Midbrain (tissue), 1 donor: Measurements from ENCODE around the gene ZFP3.
"Not testable (repeated sequence)": the region's sequence is repeated elsewhere in the genome, so short reads cannot be mapped to it uniquely, and the experiment has no call there.

ENCODE experiments used
- DNase-seq: peaks from one replicate; lab custom pipeline; 2025; lab: John Stamatoyannopoulos, UW

ZFP3 gene

DNA sequence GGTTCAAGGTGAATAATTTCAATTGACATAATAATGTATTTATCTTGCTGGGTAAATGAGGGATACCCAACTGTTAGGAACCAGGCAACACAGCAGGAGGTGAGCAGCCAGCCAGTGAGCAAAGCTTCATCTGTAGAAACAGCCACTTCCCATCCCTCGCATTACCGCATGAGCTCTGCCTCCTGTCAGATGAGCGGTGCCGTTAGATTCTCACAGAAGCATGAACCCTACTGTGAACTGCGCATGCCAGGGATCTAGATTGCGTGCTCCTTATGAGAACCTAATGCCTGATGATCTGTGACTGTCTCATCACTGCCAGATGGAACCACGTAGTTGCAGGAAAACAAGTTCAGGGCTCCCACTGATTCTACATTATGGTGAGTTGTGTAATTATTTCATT lies 46.6 kb downstream of the ZFP3 start:
- not testable (repeated sequence) for DNase-seq

DNA sequence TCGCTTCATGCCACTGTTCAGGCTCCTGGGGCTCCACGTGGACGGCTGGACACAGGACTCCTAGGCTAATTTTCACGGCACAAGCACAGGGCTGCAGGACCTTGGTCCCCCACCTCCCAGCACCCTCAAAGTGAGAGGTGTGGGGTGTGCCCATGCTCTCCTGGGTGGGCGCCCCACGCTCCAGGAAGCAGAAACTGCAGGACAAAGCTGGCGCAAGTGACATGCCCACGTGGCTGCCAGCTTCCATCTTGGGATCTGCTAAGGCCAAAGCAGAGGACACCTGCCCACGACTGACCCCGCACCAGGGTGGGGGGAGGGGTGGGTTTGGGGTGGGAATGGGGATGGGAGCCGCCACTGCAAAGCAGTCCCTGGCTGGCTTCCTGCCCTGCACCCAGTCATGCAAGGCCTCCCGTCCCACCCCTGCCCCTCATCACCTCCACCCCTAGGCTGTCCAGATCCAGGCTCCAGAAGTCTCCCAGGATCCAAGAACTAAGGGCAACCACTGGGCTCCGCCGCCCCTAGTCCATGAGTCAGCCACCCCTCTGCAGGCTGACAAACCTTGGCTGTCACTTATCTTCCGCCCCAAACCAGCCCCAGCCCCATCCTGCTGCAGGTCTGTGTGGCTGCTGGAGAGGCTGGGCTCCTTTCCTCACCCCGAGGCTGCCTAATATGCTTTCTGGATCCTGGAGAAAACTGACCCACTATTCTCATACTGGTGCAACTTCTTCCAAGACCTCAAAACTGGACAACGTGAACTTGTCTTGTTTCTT lies 48.6 kb downstream of the ZFP3 start:
- no peak for DNase-seq

DNA sequence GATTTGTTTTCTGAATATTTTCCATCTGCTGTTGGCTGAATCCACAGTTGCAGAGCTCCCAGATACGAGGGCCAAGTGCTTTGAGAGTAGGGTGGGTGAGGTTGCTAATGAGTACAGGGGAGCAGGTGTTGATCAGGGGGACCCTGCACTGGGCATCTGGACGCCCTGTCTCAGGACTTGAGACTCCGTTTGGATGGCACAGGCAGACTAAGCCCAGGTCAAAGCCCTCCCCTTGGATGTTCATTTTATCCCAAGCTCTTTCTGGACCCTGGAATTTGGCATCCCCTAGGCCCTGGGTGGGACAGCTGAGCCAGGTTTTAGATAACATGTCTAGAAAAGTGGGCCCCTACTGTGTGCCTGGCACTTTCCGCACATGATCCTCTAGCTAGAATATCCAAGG lies 49.6 kb downstream of the ZFP3 start:
- DNase-seq, result no peak

DNA sequence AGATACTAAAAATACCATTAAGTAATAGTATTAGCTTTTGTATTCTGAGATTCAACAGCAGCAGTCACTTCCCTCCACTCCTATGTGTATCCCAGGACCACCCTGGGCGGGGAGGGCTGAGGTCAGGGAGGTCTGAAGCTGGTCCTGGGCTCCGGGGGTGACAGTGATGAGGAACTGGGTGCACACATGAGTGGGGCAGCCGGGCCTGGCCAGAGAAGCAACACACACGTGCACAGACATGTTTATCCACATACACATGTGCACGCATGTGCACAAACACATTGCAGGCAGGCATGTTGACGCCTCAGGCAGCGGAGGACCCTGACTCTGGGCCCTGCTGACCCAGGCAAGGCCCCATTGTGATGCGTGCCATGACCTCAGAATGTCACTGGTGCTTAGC lies 50.1 kb downstream of the ZFP3 start:
- not testable (repeated sequence) for DNase-seq

DNA sequence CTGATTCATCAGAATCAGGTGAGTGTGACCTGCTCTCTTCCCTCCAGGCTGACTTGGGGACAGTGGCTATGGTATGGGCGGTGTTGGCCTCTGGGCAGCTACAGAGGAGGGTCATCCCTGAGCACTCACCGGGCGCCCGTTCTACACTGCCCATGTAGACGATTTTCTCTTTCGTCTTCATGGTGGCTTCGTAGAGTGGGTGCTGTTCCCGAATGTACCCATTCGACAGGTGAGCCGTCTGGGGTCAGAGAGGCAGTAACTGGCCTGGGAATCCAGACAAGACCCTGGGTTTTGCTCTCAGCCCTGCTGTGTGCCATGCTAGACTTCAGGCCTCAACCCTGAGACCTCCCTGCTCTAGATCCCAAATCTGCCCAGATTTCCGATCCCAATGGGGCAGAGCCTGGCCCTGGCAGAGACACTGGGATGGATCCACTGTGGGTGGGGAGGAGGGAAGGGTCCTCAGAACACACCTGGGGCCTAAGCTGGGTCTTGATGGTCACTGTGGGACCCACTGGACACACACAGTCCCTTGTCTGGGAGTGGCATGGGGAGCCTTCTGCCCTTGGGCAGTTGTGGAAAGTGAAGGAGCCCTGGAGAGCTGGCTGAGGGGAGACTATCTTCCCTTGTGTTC lies 50.8 kb downstream of the ZFP3 start:
- no peak for DNase-seq

DNA sequence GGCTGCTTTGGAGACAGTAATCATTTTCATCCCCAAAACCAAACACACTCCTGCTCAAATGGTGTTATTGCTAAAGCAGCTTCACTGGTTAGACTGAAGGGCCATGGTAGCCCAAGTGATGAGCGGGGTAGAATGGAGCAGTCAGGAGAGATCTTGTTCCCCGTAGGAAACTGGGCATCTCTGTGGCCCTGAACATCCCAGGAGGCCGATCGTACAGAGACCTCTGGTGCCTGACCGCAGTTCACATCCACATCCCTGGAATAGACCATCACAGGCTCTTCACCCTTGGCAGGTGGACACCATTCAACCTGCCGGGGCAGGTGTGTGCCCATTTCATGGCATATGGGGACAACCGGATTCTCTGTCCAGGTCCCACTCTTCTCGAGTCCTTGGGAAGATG lies 51.5 kb downstream of the ZFP3 start:
- not testable (repeated sequence) for DNase-seq

DNA sequence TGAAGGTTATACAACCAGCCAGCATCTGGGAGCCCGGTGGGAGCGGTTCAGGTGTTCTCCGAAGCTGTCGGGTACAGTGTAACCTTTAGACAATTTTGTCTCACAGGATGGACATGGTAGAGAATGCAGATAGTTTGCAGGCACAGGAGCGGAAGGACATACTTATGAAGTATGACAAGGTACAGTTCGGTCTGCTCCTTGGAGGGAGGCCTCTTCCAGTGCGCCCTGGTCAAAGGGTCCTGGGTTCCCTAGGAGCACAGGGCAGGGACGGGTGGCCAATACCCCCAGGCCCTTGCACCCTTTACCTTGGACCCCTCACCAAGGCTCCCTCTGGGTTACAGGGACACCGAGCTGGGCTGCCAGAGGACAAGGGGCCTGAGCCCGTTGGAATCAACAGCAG lies 52.0 kb downstream of the ZFP3 start:
- DNase-seq, result not testable (repeated sequence)

DNA sequence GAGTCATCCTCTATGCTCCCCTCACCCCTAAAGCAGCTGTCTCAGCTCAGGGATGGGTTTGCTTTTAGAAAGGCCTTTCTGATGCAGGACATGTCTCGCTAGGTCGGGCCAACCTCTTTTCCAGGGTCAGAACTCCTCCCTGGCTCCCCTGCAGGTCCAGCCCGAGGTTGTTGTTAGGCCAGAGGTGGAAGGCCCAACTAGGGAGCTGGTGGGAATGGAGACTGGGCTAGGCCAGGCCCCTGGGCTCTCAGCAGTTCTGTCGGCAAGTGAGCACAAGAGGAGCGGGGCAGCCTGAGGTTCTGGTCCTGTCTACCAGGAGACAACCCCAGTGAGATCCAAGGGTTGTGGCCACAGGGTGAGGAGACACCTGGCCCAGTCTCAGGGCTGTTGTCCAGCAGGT lies 52.4 kb downstream of the ZFP3 start:
- DNase-seq, result not testable (repeated sequence)

DNA sequence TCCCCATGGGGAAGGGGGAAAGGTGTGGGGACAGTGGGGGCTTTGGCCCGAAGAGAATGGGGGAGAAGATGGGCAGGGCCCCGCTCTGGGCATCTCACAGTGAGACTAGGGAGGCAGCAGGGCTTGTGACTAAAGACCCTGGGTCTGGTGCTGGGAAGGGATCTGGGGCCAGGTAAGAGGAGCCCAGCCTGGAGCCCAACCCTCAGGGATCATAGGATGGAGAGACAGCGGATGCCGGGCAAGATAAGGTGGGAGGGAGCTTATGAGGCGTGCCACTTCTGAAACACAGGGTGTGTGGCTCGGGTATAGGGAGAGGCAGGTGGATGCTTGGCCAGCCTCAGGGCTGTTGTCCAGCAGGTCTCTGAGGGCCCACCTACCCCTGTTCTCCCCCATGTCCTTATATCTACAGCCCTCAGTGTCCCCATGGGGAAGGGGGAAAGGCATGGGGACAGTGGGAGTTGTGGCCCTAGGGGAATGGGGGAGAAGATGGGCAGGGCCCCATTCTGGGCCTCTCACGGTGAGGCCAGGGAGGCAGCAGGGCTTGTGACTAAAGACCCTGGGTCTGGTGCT lies 53.0 kb downstream of the ZFP3 start:
- no peak for DNase-seq

DNA sequence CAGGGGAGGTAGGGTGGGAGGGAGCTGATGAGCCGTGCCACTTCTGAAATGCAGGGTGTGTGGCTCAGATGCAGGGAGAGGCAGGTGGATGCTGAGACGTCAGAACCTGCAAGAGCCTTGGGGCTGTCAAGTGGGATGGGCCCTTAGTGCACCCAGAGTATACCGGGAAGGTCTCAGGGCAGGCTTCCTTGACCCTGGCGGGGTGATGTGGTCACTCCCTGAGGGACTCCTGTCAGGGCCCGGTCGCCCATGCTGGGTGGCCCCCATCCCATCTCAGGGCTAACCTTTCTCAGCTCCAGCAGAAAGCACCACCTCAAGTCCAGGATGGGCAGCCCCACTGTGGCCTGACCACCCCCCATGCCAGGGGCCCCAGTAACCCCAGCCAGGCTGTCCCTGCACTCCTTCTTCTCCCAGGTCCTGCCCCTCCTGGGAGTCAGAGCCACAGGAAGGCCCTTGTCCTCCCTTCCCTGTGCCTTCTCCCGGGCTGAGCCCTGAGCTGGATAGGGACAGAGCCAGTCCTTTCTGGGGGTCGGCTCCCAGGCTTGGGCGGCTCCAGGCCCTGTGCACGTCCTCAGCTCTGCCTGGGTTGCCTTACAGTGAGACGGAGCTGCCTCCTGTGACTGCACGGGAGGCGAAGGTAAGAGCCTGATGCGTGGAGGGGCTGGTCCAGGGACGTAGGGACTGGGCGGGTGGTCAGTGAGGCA lies 53.7 kb downstream of the ZFP3 start:
- DNase-seq, result not testable (repeated sequence)

DNA sequence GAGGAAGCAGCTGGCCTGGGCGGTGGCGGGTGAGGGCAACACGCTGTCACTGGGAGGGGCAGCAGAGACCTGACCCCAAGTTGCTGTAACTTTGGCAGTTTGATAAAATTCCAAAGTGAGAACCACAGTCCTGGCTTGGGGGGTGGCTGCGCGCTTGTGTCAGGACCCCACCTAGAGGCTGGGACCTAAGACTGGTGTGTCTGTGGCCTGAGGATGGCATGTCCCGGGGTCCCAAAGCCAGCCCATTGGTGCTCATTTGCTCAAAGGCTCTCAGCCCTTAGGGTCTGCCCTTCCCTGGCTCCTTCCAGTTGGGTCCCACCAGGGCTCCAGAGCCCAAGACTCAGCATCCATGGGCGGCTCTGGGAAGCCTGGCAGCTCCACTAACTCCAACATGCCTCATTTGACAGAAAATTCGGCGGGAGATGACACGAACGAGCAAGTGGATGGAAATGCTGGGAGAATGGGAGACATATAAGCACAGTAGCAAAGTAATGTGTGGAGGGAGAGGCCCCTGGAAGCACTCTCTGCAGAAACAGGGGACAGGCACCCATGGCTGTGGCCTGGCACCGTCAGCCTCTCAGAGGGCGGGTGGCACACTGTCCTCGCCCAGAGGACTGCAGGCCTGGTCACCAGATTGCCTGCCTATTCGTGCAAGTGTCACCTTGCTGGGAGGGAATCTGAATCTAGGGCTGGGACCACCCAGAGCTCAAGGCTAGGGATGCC lies 54.4 kb downstream of the ZFP3 start:
- not testable (repeated sequence) for DNase-seq

DNA sequence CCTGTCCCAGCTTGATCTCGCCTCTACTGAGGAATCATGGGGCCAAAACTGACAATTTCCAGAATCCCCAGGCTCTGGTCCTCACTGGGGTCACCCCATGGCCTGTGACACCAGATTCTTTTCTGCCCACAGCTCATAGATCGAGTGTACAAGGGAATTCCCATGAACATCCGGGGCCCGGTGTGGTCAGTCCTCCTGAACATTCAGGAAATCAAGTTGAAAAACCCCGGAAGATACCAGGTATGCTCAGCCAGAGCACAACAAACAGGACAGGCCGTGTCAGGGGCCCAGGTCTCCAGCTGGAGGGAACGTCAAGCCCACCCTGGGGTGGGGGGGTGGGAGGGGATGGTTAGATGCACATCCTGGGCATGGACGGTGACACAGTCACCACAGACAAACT lies 55.0 kb downstream of the ZFP3 start:
- DNase-seq, result no peak

DNA sequence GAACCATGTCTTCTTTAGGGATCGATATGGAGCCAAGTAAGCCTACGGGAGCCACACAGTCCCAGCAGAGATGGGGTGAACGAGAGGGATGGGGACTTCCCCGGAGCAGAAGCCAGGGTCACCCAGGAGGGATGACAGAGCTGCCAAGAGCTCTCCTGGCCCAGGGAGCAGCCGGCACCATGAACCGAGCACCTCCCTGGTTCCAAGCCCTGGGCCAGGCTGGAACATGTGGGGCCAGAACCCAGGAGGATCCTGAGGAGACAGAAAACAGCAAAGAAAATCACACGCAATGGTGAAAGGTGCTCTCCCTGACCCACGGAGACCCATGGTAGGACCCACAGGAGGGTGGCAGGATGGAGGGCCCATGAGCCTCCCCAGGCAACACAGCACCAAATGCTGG lies 55.7 kb downstream of the ZFP3 start:
- not testable (repeated sequence) for DNase-seq

DNA sequence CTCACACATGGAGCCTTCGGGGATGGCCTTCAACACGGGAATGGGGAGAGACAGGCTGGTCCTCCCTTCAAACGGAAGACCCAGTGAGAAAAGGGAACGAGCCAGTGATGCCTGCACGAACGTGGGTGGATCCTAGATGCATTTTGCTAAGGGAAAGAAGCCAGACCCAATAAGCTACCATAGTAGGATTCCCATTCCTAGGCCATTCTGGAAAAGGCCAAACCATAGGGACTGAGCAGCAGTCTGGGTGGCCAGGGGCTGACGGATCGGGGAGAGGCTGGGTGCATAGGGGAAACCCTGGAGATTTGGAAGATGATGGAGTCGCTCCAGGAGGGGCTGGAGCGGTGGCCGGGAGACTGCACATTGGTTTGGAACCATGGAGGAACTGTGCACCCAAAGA lies 56.3 kb downstream of the ZFP3 start:
- not testable (repeated sequence) for DNase-seq

DNA sequence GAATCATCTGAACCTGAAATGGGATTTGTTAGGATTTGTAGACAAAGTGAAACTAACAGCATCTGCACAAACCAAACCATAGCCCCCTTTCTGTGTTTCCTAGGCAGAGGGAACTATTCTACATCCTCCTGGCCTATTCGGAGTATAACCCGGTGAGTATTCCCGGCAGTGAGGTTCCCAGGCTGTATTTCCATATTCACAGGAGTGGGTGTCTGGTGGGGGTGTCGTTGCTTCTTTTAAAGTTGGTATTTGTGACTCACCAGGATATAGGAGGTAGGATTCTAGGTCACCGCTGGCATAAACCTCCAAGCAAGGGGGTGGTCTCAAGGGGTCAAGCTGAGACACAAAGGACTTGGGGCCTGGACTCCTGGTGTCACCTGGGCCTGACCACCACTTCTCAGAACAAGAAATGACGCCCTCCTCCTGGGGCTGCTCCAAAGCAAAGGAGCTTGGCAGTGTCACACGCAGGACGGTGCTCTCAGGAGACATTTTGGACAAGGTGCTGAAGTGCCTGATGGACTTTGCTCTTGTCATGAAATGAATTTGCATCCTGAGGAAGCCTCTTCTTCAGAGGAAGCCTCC lies 57.0 kb downstream of the ZFP3 start:
- DNase-seq, result not testable (repeated sequence)

DNA sequence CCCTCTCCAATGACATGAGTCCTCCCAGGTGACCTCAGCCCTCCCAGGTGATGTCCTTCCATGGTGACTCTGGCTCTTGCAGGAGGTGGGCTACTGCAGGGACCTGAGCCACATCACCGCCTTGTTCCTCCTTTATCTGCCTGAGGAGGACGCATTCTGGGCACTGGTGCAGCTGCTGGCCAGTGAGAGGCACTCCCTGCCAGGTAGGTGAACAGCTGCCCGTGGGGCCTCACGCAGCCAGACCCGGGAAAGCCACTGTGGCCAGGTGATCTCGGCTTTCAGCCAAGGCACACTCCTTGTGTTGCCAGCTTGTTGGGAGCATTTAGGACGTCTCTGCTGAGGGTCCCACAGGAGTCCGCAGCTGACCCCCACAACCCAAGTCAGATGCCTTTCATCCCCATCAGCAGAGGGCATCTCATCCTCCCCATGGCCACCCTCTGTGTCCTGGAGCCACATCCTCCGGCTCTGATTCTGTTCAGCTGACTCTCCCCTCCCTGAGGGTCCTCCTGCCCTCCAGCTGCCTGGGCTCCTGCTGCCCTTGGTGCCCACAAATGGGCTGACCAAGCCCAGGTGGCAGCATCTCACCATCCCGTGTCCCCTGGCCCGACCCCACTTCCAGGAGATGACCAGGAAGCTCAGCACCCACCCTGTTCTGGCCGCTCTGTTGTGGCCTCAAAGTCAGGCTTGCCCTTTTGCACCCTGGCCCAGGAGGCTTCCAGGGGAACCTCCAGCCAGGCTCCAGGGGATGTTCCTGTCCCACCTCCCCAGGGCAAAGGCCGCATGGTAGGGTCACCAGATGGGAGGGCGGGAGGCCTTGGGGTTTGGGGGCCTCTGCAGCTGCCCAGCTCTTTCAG lies 57.7 kb downstream of the ZFP3 start:
- no peak for DNase-seq

DNA sequence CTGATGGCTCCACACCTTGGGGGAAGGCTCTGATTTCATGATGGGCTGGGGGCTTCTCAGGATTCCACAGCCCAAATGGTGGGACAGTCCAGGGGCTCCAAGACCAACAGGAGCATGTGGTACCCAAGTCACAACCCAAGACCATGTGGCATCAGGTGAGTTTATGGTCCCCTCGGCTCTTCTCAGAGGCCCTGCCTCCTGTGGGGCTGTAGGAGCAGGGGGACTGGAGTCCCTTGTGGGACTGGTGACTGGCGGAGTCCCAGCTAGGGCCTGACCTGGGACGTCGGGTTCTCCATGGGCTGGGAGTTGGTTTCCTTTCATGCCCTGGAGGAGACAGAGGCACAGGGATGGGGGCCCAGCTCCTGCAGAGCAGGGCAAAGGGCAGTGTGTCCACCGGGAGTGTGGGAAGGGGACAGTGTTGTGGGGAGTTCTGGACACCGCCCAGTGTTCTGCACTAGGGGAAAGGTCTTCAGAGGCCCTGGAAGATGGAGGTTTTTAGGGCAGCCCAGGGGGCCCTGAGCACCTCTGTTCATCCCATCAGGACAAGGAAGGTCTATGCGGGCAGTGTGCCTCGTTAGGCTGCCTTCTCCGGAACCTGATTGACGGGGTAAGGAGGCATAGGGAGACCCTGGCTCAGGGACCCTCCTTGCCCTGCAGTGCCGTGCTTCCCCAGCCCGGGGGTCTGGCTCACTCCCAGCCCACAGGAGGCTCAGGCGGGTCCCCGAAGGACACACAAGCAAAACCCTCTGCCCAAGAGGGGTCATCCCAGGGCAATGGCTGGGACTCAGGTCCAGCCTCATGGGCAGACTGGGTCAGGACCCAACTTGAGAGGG lies 58.5 kb downstream of the ZFP3 start:
- not testable (repeated sequence) for DNase-seq

DNA sequence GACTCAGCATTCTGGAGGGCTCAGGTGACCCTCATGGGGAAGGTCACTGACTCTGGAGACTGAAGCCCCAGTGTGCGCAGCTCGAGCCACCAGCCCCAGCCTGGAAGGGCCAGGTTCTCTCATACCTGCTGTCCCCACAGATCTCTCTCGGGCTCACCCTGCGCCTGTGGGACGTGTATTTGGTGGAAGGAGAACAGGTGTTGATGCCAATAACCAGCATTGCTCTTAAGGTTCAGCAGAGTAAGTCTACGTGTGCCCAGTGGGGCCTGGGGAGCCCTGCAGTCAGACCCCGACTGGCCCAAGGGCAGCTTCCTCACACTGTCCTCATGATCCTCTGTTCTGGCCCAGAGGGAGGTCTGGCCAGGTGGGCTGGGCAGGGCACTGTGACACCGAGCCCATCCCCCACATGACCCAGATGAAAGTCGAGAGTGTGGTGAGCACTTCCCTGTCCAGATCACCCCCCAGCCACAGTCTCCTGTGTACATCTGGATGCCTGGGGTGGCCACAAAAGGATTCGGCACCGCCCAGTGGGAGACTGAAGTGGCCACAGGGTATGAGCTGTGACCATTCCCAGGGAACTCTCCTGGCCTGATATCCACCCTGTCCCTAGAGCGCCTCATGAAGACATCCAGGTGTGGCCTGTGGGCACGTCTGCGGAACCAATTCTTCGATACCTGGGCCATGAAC lies 59.4 kb downstream of the ZFP3 start:
- DNase-seq, result not testable (repeated sequence)

DNA sequence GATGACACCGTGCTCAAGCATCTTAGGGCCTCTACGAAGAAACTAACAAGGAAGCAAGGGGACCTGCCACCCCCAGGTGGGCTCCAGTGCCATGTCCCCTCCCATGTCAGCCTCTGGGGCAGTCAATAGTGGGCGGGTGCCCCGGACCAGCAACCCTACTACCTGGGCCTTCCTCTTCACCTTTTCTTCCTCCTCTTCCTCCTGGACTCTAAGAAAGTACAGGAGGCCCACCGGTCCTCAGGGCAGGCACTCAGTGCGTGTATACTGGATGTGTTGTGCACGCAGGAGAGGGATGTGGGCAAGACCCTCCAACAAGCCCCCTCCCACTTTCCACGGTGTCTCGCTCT lies 59.9 kb downstream of the ZFP3 start:
- not testable (repeated sequence) for DNase-seq
